Astrocyte of the hippocampus (primary cell): ENCODE results near the gene PITPNM2.

Experiments used
- DNase-seq: peaks from one replicate; pipeline ENCODE4 v3.0.0; 2011; ENCODE audit warnings: low read depth, low spot score

PITPNM2 gene

DNA sequence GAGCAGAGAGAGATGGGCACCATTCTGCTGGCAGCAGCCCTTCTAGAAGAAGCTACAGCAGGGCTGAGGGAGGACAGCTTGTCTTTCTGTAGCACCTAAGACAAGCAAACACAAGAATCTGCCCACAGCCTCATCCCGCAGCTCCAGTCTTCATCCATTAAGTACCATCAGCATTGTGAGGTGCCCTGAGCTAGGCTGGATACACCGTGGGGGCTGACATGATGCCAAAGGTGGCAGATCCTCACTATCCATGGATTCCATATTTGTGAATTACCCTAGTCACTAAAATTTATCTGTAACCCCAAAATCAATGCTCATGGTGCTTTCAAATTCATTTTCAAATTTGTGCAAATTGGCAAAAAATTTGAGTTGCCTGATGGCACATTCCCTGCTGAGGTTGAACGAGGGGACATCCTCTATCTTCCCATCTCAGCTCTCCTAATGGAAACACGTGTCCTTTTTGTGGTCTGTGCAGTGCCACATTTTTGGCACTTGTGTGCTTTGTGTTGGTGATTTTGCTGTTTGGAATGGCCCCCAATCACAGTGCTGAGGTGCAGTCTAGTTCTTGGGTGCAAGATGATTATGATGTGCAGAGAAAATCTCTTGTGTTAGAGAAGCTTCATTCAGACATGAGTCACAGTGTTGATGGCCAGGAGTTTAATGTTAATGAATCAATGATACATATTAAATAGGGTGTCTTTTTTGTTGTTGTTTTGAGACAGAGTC is 7.0 kb downstream of the PITPNM2 start:
- peak; percentile 50 for DNase-seq

- peak; percentile 51 for DNase-seq
These were observed 7.8 kb downstream of the PITPNM2 start for GRCh38 chr12:123142921-123143735.

DNA sequence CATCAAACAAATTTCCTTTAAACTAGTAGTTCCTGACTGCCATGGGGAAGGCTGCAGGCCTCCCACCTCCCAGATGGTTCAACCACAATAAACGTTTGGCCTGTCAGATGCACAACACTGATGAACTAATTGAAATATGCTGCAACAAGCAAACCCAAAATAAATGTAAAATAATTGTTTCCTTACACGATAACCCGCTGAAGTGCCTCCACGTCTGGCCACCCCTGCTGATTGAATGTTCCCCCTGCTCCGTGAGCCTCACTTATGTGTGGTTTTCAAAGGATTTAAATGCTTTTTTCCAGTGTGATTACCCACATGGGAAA is 8.4 kb downstream of the PITPNM2 start:
- peak; percentile 70 for DNase-seq

DNA sequence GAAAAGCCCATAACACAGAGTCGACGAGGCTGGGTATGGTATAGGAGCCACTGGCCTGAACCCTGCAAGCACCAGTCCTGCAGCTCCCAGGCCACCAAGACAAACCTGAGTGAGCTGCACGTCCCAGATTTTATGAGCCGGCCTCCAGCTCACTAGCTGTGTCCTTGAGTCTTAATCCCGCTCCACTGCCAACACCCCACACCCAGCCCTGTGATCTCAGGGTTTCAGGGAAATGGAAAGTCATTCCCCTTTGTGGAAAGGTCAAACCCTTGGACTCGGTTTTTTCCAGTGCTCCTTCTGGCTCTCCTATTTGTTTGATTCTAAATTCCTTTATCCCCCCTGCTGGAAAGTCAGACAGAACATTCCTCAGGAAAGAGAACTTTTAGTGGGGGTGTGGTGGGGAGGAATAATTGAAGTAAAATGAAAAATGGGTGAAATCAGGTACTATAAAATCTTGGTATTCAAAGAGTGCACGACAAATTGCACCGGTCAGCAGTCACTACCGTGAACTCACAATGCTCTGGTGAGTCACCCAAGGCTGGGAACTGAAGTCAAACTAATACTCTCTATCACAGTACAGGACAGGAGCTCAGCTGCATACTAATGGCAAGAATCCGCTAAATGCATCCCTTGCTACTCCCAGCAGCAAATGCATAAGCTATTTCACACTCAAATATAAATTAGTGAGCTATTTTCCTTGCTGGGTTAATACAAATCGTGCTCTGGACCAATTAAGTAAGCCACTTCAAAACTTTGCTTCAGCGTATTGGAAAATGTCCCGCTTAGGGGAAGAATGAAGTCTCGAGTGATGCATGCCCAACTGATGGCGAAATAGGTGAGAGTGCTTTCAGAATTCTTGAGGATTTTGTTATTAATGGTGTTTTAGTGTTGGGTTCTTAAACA is 9.0 kb downstream of the PITPNM2 start:
- peak; percentile 91 for DNase-seq

- DNase-seq, result no peak
These were observed 9.9 kb downstream of the PITPNM2 start for GRCh38 chr12:123140676-123141614.

- DNase-seq, result peak; percentile 50
These were observed 10.8 kb downstream of the PITPNM2 start for GRCh38 chr12:123139926-123140675.

- no peak for DNase-seq
These were observed 15.2 kb downstream of the PITPNM2 start for GRCh38 chr12:123135688-123136087.

- no peak for DNase-seq
These were observed 16.1 kb downstream of the PITPNM2 start for GRCh38 chr12:123134826-123135225.

DNA sequence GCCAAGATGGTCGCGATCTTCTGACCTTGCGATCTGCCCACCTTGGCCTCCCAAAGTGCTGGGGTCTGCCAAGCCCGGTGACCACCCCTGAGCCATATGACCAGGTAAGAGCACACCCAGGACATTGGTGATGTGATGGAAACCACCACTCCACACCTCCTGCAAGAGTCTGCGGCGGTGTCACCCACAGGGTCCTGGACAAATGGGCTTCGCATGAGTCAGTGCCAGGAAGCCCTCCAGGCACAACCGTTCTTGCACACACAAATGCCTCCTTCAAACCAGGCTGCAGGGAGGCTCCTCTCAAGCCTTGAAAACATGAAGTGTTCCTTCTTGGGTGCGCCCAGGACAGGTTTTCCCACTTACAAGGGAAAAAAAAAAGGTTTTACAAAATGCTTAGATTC is 16.6 kb downstream of the PITPNM2 start:
- DNase-seq, result no peak

- DNase-seq, result no peak
These were observed 17.2 kb downstream of the PITPNM2 start for GRCh38 chr12:123133701-123134100.

GRCh38 chr12:123132951-123133619 is 17.8 kb downstream of the PITPNM2 start:
- no peak for DNase-seq

GRCh38 chr12:123131879-123132402 is 18.9 kb downstream of the PITPNM2 start:
- no peak for DNase-seq

DNA sequence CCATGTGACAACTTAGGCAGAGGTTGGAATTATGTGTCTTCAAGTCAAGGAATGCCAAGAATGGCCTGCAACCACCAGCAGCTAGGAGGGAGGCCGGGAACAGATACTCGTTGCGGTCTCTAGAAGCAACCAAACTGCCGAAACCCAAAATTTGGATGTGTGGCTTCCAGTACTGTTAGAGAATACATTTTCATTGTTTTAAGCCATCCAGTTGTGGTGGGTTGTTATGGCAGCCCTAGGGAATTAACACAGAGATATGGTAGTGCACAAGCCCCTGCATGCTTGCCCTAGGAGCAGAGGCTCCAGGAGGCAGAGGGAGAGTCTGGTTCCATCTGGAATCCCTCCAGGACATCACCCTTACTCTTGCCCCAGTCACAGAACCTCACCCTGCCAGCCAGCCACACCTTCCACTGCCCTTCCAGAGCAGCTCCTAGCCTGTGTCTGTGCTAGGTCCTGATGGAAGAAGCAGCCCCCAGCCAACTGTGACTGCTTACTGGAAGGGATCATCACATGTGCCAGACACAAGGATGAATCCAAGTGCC is 19.5 kb downstream of the PITPNM2 start:
- DNase-seq, result peak; percentile 43

DNA sequence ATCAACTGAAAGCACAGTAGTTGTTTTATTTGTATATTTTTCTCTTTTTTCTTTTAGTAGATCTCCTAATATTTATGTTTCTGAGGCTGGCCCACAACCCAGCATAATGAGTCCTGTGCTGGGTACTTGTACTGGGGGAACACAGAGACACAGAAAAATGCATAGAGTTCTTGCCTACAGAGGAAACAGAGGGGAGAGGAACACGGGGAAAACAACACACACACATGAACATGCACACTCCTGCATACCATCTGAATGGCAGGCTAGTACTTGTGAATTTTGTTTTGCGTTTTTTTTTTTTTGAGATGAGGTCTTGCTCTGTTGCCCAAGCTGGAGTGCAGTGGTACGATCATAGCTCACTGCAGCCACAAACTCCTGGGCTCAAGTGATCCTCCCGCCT is 21.3 kb downstream of the PITPNM2 start:
- no peak for DNase-seq

DNA sequence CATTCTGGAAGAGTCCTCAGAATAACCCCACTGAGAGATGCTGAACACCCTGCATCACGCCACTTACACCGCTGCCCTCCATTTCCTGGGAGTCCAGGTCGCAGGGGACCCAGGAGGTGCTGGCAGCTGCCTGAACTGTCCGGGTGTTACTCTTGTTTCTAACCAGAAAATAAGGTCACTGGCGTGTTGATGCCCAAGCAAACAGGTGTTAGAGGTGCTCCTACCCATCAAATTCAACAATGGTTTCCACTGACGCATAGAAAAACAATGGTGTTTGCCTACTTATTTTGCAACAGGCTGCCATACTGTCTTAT is 23.8 kb downstream of the PITPNM2 start:
- DNase-seq, result no peak

GRCh38 chr12:123126294-123127181 is 24.4 kb downstream of the PITPNM2 start:
- DNase-seq, result peak; percentile 95

DNA sequence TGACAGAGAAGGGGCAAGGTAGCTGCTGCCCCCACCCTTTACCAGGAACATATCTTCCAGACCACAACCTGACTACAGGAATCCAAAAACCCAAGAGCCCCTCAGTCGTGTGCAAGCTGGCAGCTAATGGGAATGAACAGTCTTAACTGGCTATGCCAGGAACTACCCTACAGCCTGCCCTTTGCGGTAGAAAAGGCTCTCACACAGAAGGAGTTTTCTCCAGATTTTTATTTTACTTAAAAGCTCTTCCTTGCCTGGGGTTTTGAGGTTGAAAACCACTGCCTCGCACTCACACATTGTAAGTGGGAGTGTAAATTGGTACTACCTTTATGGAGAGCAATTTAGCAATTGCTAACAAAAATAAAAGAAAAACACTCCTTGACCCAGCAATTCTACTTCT is 28.3 kb downstream of the PITPNM2 start:
- no peak for DNase-seq

- no peak for DNase-seq
These were observed 29.2 kb downstream of the PITPNM2 start for GRCh38 chr12:123121670-123122069.
